ENCODE data around the gene SPA17. TPM values are rescaled to one million over a fixed set of nuclear protein-coding genes. Genes with fewer than 3 reads are reported as not detected.

Gene SPA17
- total RNA-seq, 4 donors from 2014 or later, result 1.2 to 7.1 (median 3.3) TPM

DNA sequence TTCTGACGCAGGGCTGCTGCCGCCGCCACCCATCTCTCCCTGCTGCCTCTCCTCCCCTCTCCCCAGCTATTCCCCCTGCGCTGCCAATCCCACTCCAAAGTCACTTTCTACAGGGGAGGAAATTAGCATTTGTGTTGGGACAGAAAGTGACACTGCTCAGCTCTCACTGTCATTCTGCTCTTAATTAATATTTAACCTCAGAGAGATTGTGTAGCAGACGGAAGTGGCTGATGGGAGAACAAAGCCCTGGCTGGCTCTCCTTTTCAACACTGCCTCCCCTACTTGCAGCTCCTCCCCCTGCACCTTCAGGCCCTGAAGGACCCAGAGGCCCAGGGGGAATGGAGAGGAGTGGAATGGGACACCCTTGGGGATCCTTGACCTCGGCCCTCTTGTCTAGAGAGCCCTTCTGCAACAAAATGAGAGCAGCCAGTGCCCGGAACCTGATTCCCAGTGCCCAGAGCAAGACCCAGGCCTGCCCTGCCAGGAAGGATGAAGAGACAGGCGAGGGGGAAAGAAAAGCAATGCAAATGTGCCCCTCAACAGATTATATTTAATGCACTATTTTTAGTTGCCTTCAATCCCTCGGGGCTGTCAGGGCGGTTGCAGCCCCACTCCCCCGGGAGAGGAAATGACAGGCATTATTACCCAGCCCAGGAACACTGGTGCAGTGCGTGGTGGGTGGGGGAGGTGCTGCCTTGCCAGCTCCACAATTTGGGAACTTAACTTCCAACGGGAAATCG, 51.4 kb downstream of the SPA17 start:
- TF ChIP-seq POLR2A (IDR thresholded peaks at IDR 0.05) (no peak), EP300 (IDR thresholded peaks at IDR 0.05) (no peak)
- TF ChIP-seq, protein P1, sequence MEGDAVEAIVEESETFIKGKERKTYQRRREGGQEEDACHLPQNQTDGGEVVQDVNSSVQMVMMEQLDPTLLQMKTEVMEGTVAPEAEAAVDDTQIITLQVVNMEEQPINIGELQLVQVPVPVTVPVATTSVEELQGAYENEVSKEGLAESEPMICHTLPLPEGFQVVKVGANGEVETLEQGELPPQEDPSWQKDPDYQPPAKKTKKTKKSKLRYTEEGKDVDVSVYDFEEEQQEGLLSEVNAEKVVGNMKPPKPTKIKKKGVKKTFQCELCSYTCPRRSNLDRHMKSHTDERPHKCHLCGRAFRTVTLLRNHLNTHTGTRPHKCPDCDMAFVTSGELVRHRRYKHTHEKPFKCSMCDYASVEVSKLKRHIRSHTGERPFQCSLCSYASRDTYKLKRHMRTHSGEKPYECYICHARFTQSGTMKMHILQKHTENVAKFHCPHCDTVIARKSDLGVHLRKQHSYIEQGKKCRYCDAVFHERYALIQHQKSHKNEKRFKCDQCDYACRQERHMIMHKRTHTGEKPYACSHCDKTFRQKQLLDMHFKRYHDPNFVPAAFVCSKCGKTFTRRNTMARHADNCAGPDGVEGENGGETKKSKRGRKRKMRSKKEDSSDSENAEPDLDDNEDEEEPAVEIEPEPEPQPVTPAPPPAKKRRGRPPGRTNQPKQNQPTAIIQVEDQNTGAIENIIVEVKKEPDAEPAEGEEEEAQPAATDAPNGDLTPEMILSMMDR (IDR thresholded peaks at IDR 0.05), result no peak
- H3K27me3 ChIP-seq, result peaks cover 0 to 65% of the 10 kb centered on the region in 2 donors
- no peak for DNase-seq (ENCODE audit: low spot score in 2 of 2)
- WGBS, 2 donors, result 26 to 29% methylated on average over 14 of the region's 14 CpGs
- no peaks in the 10 kb centered on the region for H3K36me3 ChIP-seq
- H3K27ac ChIP-seq, result no peak overlapping the region
- no peak overlapping the region for H3K4me3 ChIP-seq
- H3K4me1 ChIP-seq, result peaks cover 0 to 9% (median 0%) of the 10 kb centered on the region in 4 donors
- H3K9me3 ChIP-seq, result no peaks in the 10 kb centered on the region

DNA sequence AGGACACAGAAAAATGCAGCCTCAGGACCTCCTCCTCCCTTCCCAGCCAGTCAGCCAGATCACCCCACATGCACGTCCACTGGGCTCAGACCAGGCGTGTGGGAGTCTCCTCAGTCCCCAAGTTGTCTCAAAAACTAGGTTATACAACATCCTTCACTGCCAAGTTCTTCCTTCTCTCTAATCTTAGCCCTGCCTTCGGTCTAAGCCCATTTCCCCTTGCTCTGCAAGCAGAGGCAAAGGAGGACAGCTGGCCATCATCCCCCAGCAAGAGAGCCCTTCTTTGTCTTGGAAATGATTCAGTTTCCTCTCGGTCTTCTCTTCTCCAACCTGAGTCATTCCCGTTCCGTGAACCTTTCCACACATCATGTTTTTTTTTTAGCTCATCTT, 52.0 kb downstream of the SPA17 start:
- peaks cover 0 to 9% (median 0%) of the 10 kb centered on the region in 4 donors for H3K4me1 ChIP-seq
- no peak overlapping the region for H3K4me3 ChIP-seq
- H3K36me3 ChIP-seq, result no peaks in the 10 kb centered on the region
- TF ChIP-seq EP300 (IDR thresholded peaks at IDR 0.05) (no peak), POLR2A (IDR thresholded peaks at IDR 0.05) (no peak)
- TF ChIP-seq, protein P1 (IDR thresholded peaks at IDR 0.05), result no peak
- no peaks in the 10 kb centered on the region for H3K9me3 ChIP-seq
- WGBS, 2 donors, result 18 to 23% methylated on average over 6 of the region's 6 CpGs
- H3K27me3 ChIP-seq, result peaks cover 0 to 60% of the 10 kb centered on the region in 2 donors
- H3K27ac ChIP-seq, result no peak overlapping the region
- DNase-seq (ENCODE audit: low spot score in 2 of 2), result no peak

DNA sequence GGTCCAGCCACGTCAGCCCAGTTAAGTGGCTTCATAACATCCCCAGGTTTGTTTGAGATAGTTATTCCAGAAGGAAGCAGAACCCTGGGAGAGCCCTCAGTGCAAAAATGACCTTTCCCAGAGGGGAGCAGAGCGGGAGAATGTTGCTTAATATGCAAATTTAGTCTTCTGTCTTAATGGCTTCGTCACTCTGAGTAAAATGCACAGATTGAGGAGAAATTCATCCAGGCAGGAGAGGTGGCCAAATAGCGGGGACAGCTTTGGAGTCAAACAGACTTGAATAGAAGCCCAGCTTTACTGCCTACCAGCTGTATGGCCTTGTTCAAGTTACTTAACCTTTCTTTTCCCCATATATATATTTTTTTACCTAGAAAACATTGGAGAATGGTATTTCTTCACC, 53.8 kb downstream of the SPA17 start:
- no peak for DNase-seq (ENCODE audit: low spot score in 2 of 2)
- TF ChIP-seq, protein P1 (IDR thresholded peaks at IDR 0.05), result no peak
- no peak for TF ChIP-seq EP300 (IDR thresholded peaks at IDR 0.05)
- TF ChIP-seq POLR2A (IDR thresholded peaks at IDR 0.05), result no peak
- no peaks in the 10 kb centered on the region for H3K9me3 ChIP-seq
- peaks cover 0 to 43% of the 10 kb centered on the region in 2 donors for H3K27me3 ChIP-seq
- 68 to 71% methylated on average over 4 of the region's 4 CpGs for WGBS, 2 donors
- H3K36me3 ChIP-seq, result no peaks in the 10 kb centered on the region
- peaks cover 0 to 9% (median 0%) of the 10 kb centered on the region in 4 donors for H3K4me1 ChIP-seq
- no peak overlapping the region for H3K4me3 ChIP-seq
- H3K27ac ChIP-seq, result no peak overlapping the region

DNA sequence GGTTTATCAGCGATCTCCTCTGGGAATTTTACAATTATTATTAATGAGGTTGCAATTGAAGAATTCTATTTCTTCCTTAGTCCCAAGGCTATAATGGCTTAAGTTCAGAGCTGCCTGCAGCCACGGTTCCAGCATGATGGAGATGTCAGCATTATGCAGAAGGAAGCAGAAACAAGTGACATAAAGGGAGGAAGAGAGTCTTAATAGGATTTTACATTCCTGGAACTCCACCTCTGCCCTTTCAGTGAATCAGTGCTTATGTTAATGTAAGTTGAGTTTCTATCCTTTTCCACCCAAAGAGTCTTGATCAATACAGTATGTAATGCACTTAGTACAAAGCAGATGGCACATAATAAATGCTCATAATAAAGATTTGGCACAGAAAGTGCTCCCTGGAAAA, 54.4 kb downstream of the SPA17 start:
- Histone ChIP-seq H3K4me1 (peaks cover 0 to 9% (median 0%) of the 10 kb centered on the region in 4 donors), H3K27me3 (peaks cover 0 to 36% of the 10 kb centered on the region in 2 donors), H3K9me3 (no peaks in the 10 kb centered on the region), H3K36me3 (no peaks in the 10 kb centered on the region), H3K4me3 (no peak overlapping the region), H3K27ac (no peak overlapping the region)
- no peak for TF ChIP-seq POLR2A (IDR thresholded peaks at IDR 0.05)
- TF ChIP-seq, protein P1 (IDR thresholded peaks at IDR 0.05), result no peak
- no peak for TF ChIP-seq EP300 (IDR thresholded peaks at IDR 0.05)
- WGBS, 2 donors, result 71 to 72% methylated on average over 2 of the region's 2 CpGs
- no peak for DNase-seq (ENCODE audit: low spot score in 2 of 2)

DNA sequence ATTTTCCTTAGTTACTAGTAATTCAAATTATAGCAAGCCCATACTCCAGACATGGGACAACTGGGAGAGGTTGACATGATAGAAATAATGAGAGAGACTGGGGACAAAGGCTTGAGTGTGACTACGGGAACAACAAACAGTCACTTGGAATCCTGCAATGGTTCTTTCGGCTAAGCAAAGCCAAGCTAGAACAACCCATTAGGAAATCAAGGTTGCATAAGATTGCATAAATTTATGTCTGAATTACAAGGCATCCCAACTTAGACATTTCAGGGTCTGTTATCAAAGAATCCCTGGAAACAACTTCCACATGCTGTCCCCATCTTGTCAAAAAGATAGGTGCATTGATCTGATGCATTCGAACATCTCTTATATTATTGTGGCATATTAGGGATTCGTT, 55.9 kb downstream of the SPA17 start:
- no peak for DNase-seq (ENCODE audit: low spot score in 2 of 2)
- H3K27me3 ChIP-seq, result peaks cover 0 to 23% of the 10 kb centered on the region in 2 donors
- no peak overlapping the region for H3K27ac ChIP-seq
- H3K9me3 ChIP-seq, result no peaks in the 10 kb centered on the region
- peaks cover 0 to 9% (median 0%) of the 10 kb centered on the region in 4 donors for H3K4me1 ChIP-seq
- H3K4me3 ChIP-seq, result no peak overlapping the region
- TF ChIP-seq EP300 (IDR thresholded peaks at IDR 0.05) (no peak), POLR2A (IDR thresholded peaks at IDR 0.05) (no peak)
- TF ChIP-seq, protein P1 (IDR thresholded peaks at IDR 0.05), result no peak
- no peaks in the 10 kb centered on the region for H3K36me3 ChIP-seq
- 82 to 89% methylated on average over 4 of the region's 4 CpGs for WGBS, 2 donors

Data from tibial nerve (tissue), 4 donors.